Natural killer cell (primary cell): Measurements from ENCODE around the gene JPH3. TPM values are rescaled to one million over a fixed set of nuclear protein-coding genes. Genes with fewer than 3 reads are reported as not detected.

Experiments
- ATAC-seq, 3 donors: fragments of 150-1000 bp in 2 of 3; fragments of 200-7000 bp in 1 of 3; cut with Tn5 transposase; 1 replicate in 1 of 3; 2 replicates in 2 of 3; pipeline ENCODE4 v1.10.0; 2021; ENCODE audit warnings: mild to moderate bottlenecking in 2 of 3, moderate library complexity in 2 of 3
- DNase-seq, 2 donors: peaks; one replicate each; pipeline versions ENCODE4 v3.0.0 to v3.0.0-alpha.2; 2013 to 2021; ENCODE audit warnings: mixed read lengths in 1 of 2
- H3K27ac ChIP-seq: one replicate; pipeline ENCODE4 v1.5.1; 2013; ENCODE audit warnings: mild to moderate bottlenecking, low read length
- H3K27me3 ChIP-seq: one replicate; pipeline ENCODE4 v1.6.1; 2013; ENCODE audit warnings: low read length; ENCODE audit not compliant: control insufficient read depth, insufficient read depth
- H3K36me3 ChIP-seq: one replicate; pipeline ENCODE4 v1.6.1; 2013; ENCODE audit warnings: low read length; ENCODE audit not compliant: control insufficient read depth, insufficient read depth
- H3K4me1 ChIP-seq: one replicate; pipeline ENCODE4 v1.6.1; 2013; ENCODE audit warnings: low read length; ENCODE audit not compliant: control insufficient read depth, insufficient read depth
- H3K4me3 ChIP-seq: one replicate; pipeline ENCODE4 v1.5.1; 2013; ENCODE audit warnings: low read length
- H3K9me3 ChIP-seq: one replicate; pipeline ENCODE4 v1.6.1; 2013; ENCODE audit warnings: low read length; ENCODE audit not compliant: control insufficient read depth, insufficient read depth
- H3K27ac Mint-ChIP-seq, 2 donors: one replicate each; pipeline ENCODE4 v1.8.0; 2022; ENCODE audit warnings: mild to moderate bottlenecking in 2 of 2, mixed read lengths in 2 of 2, moderate library complexity in 1 of 2
- H3K27me3 Mint-ChIP-seq, 2 donors: one replicate each; pipeline ENCODE4 v1.8.0; 2022; ENCODE audit warnings: low read depth in 2 of 2, mixed read lengths in 2 of 2
- H3K36me3 Mint-ChIP-seq: one replicate; pipeline ENCODE4 v1.8.0; 2022; ENCODE audit warnings: mixed read lengths
- H3K4me1 Mint-ChIP-seq, 2 donors: one replicate each; pipeline ENCODE4 v1.8.0; 2022; ENCODE audit warnings: mixed read lengths in 2 of 2
- H3K4me3 Mint-ChIP-seq: one replicate; pipeline ENCODE4 v1.8.0; 2022; ENCODE audit warnings: mild to moderate bottlenecking, moderate library complexity, mixed read lengths
- H3K9me3 Mint-ChIP-seq, 2 donors: one replicate each; pipeline ENCODE4 v1.8.0; 2022; ENCODE audit warnings: mixed read lengths in 2 of 2
- WGBS: methylation state at CpG from one replicate; pipeline ENCODE4 v1.1.7; 2013; ENCODE audit warnings: missing lambda C conversion rate; ENCODE audit not compliant: insufficient coverage; 5-methylcytosine and 5-hydroxymethylcytosine counted together
- intact Hi-C: fragments of 100-400 bp; cut with micrococcal nuclease; formaldehyde crosslinking; loops from one replicate; pipeline ENCODE4 v1.14.2; 2022
- total RNA-seq, 4 donors: library from RNA; stranded (reverse); fragments of 120-200 nt in 1 of 4; gene quantifications; one replicate each; pipeline versions ENCODE4 v1.2.3 to v1.2.4, GENCODE V29; 2013 to 2022
- TF ChIP-seq, protein P1 (sequence below): fragments of 200-600 bp; IDR thresholded peaks from one replicate; pipeline ENCODE4 v1.8.0; 2022; ENCODE audit warnings: antibody characterized with exemption

The JPH3 gene
- total RNA-seq, 3 donors from 2014 or later (not counting 1 experiment from before 2014, with no cell fraction given) = not detected

DNA sequence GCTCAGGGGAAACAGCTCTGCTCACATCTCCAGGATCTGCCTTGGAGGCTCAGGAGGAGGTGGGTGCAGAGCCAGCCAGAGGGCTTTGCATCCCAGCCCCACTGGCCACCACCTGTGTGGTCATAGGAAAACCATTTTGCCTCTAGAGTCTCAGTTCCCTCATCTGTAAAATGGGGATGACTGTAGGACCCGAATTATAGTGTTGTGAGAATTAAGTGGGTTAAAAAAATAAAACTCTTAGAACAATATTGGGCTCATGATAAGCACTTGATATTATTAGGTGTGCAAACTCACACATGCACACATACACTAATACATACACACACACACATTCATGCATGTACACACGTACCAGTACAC lies 19.4 kb upstream of the JPH3 start:
- H3K27ac ChIP-seq = no peak overlapping the region
- H3K4me1 ChIP-seq = no peaks in the 10 kb centered on the region
- no peak overlapping the region for H3K4me3 ChIP-seq
- DNase-seq (no peak), ATAC-seq (no peak)
- H3K9me3 ChIP-seq = no peaks in the 10 kb centered on the region
- no peaks in the 10 kb centered on the region for H3K36me3 Mint-ChIP-seq
- TF ChIP-seq, protein P1, sequence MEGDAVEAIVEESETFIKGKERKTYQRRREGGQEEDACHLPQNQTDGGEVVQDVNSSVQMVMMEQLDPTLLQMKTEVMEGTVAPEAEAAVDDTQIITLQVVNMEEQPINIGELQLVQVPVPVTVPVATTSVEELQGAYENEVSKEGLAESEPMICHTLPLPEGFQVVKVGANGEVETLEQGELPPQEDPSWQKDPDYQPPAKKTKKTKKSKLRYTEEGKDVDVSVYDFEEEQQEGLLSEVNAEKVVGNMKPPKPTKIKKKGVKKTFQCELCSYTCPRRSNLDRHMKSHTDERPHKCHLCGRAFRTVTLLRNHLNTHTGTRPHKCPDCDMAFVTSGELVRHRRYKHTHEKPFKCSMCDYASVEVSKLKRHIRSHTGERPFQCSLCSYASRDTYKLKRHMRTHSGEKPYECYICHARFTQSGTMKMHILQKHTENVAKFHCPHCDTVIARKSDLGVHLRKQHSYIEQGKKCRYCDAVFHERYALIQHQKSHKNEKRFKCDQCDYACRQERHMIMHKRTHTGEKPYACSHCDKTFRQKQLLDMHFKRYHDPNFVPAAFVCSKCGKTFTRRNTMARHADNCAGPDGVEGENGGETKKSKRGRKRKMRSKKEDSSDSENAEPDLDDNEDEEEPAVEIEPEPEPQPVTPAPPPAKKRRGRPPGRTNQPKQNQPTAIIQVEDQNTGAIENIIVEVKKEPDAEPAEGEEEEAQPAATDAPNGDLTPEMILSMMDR = no peak
- H3K27me3 Mint-ChIP-seq = peaks cover 18 to 52% of the 10 kb centered on the region in 2 donors
- WGBS = 14% methylated on average over 1 of the region's 2 CpGs
- no peaks in the 10 kb centered on the region for H3K4me1 Mint-ChIP-seq
- intact Hi-C loops = no loop called here
- no peak overlapping the region for H3K27ac Mint-ChIP-seq
- no peaks in the 10 kb centered on the region for H3K36me3 ChIP-seq
- H3K9me3 Mint-ChIP-seq = no peaks in the 10 kb centered on the region
- no peak overlapping the region for H3K4me3 Mint-ChIP-seq
- H3K27me3 ChIP-seq = peaks cover 2% of the 10 kb centered on the region

DNA sequence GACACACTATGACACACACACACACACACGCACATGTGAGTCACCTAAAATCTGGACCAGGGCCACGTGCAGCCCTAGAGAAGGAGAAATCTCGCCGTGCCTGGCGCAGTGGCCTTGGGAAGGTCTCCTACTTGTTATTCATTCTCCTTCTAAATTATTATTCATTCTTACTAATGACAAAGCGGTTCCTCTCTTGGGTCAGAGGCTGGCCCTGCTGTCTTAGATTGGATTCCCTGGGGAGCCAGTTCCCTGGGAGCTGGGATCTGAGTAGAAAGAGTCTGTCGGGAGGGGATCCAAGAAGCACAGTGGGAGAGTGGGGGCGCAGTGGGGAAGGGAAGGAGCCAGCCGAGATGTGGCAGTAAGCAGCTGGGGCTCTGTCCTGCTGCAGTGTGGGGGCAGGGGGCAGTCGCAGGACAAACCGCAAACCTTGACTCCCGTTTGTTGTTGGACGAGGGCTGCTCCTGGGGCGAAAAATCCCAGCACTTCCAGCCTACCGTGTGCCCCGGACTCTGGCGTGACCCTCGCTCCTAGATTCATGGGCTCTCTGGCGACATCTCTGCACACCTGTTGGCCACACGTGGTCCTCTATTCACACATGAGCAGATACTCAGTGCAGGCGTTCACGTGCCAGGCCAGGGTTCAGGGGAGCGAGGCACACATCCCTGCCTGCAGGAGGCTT lies 18.7 kb upstream of the JPH3 start:
- WGBS = 66% methylated on average over 23 of the region's 23 CpGs
- no peak overlapping the region for H3K4me3 Mint-ChIP-seq
- no peaks in the 10 kb centered on the region for H3K9me3 Mint-ChIP-seq
- H3K36me3 Mint-ChIP-seq = no peaks in the 10 kb centered on the region
- no peak overlapping the region for H3K4me3 ChIP-seq
- DNase-seq (no peak), ATAC-seq (no peak)
- TF ChIP-seq, protein P1 = no peak
- H3K27ac Mint-ChIP-seq = no peak overlapping the region
- peaks cover 16 to 49% of the 10 kb centered on the region in 2 donors for H3K27me3 Mint-ChIP-seq
- H3K4me1 ChIP-seq = no peaks in the 10 kb centered on the region
- H3K9me3 ChIP-seq = no peaks in the 10 kb centered on the region
- H3K27ac ChIP-seq = no peak overlapping the region
- peaks cover 2% of the 10 kb centered on the region for H3K27me3 ChIP-seq
- intact Hi-C loops = no loop called here
- no peaks in the 10 kb centered on the region for H3K36me3 ChIP-seq
- H3K4me1 Mint-ChIP-seq = no peaks in the 10 kb centered on the region

DNA sequence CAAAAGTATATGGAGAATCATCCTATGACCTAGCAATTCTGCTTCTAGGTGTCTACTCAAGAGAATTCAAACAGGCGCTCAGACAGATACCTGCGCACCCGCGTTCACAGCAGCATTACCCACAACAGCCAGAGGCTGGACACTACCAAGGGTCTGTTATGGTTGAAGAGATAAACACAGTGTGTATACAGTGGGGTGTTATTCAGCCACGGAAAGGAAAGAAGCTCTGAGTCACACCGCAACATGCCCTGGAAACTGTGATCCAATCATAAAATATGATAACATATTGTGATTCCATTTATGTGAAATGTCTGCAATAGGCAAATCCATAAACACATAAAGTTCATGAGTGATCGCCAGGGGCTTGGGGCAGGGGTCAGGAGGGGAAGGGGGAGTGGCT lies 18.0 kb upstream of the JPH3 start:
- Mint-ChIP-seq H3K27me3 (peaks cover 19 to 43% of the 10 kb centered on the region in 2 donors), H3K4me1 (no peaks in the 10 kb centered on the region), H3K4me3 (no peak overlapping the region), H3K27ac (no peak overlapping the region), H3K9me3 (no peaks in the 10 kb centered on the region), H3K36me3 (no peaks in the 10 kb centered on the region)
- ATAC-seq (no peak), DNase-seq (no peak)
- Histone ChIP-seq H3K27me3 (peaks cover 2% of the 10 kb centered on the region), H3K4me3 (no peak overlapping the region), H3K4me1 (no peaks in the 10 kb centered on the region), H3K9me3 (no peaks in the 10 kb centered on the region), H3K27ac (no peak overlapping the region), H3K36me3 (no peaks in the 10 kb centered on the region)
- 90% methylated on average over 6 of the region's 7 CpGs for WGBS
- TF ChIP-seq, protein P1 = no peak
- intact Hi-C loops = no loop called here

DNA sequence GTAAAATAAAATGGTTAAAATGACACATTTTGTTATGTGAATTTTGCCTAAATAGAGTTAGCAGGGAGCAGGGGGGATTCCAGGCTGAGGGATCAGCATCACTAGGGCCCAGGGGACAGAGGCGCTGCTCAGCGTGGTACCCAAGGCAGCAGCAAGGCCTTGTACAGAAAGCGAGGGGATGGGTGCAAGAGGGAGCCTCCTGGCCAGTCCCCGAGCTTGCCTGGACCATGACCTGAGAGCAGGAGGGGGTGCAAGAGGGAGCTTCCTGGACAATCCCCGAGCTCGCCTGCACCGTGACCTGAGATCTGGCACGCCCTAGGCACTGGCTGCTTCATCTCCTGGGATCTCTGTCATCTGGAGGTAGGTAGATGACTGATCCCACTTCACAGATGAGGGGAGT lies 17.3 kb upstream of the JPH3 start:
- Histone ChIP-seq H3K27me3 (peaks cover 2% of the 10 kb centered on the region), H3K9me3 (no peaks in the 10 kb centered on the region), H3K36me3 (no peaks in the 10 kb centered on the region), H3K4me3 (no peak overlapping the region), H3K27ac (no peak overlapping the region), H3K4me1 (no peaks in the 10 kb centered on the region)
- WGBS = 81% methylated on average over 8 of the region's 8 CpGs
- no peak for DNase-seq
- no peak for ATAC-seq
- Mint-ChIP-seq H3K4me3 (no peak overlapping the region), H3K27ac (no peak overlapping the region), H3K9me3 (no peaks in the 10 kb centered on the region), H3K27me3 (peaks cover 22 to 39% of the 10 kb centered on the region in 2 donors), H3K36me3 (no peaks in the 10 kb centered on the region), H3K4me1 (no peaks in the 10 kb centered on the region)
- TF ChIP-seq, protein P1 = no peak
- intact Hi-C loops = no loop called here
